GM19467 (cell line): ENCODE data around the gene PBX3.
"Not testable (repeated sequence)": the region's sequence is repeated elsewhere in the genome, so short reads cannot be mapped to it uniquely, and the experiment has no call there.

Experiments used
- ATAC-seq: cut with Tn5 transposase; IDR thresholded peaks from one replicate; pipeline ENCODE4 v1.9.1; 2021; ENCODE audit warnings: mild to moderate bottlenecking, moderate library complexity; ENCODE audit not compliant: unreplicated experiment

The PBX3 gene

GRCh38 chr9:125774106-125774505 is 26.9 kb downstream of the PBX3 start:
- ATAC-seq: no peak

GRCh38 chr9:125776789-125777188 is 29.6 kb downstream of the PBX3 start:
- not testable (repeated sequence) for ATAC-seq

GRCh38 chr9:125778538-125779219 is 31.5 kb downstream of the PBX3 start:
- not testable (repeated sequence) for ATAC-seq

- ATAC-seq: not testable (repeated sequence)
Observed at GRCh38 chr9:125779220-125779565, 32.0 kb downstream of the PBX3 start.

- ATAC-seq: no peak
Observed at GRCh38 chr9:125782718-125783117, 35.5 kb downstream of the PBX3 start.

GRCh38 chr9:125784286-125785049 is 37.3 kb downstream of the PBX3 start:
- no peak for ATAC-seq

- ATAC-seq: no peak
Observed at GRCh38 chr9:125785248-125785751, 38.1 kb downstream of the PBX3 start.

GRCh38 chr9:125787715-125788114 is 40.5 kb downstream of the PBX3 start:
- ATAC-seq: no peak

GRCh38 chr9:125789196-125789595 is 42.0 kb downstream of the PBX3 start:
- no peak for ATAC-seq

- ATAC-seq: no peak
Observed at GRCh38 chr9:125794708-125795107, 47.5 kb downstream of the PBX3 start.

- ATAC-seq: no peak
Observed at GRCh38 chr9:125795970-125796596, 48.9 kb downstream of the PBX3 start.

- no peak for ATAC-seq
Observed at GRCh38 chr9:125797930-125798329, 50.8 kb downstream of the PBX3 start.

- no peak for ATAC-seq
Observed at GRCh38 chr9:125803526-125803925, 56.4 kb downstream of the PBX3 start.

GRCh38 chr9:125805057-125805456 is 57.9 kb downstream of the PBX3 start:
- ATAC-seq: no peak

GRCh38 chr9:125805586-125805985 is 58.4 kb downstream of the PBX3 start:
- no peak for ATAC-seq

GRCh38 chr9:125807079-125807478 is 59.9 kb downstream of the PBX3 start:
- ATAC-seq: no peak

GRCh38 chr9:125810161-125810560 is 63.0 kb downstream of the PBX3 start:
- ATAC-seq: no peak

GRCh38 chr9:125811002-125811401 is 63.8 kb downstream of the PBX3 start:
- no peak for ATAC-seq

- ATAC-seq: no peak
Observed at GRCh38 chr9:125812403-125812802, 65.2 kb downstream of the PBX3 start.

GRCh38 chr9:125815568-125815967 is 68.4 kb downstream of the PBX3 start:
- no peak for ATAC-seq

GRCh38 chr9:125816321-125816720 is 69.1 kb downstream of the PBX3 start:
- ATAC-seq: no peak
